CD4-positive, alpha-beta T cell treated with Interleukin-1 beta for 1 hour (primary cell): ENCODE results near the gene SLC37A2.
"Not testable (repeated sequence)": the region's sequence is repeated elsewhere in the genome, so short reads cannot be mapped to it uniquely, and the experiment has no call there.

ENCODE experiments used
- DNase-seq, 2 donors: peaks; one replicate each; pipeline ENCODE4 v3.0.0-alpha.2; 2020 to 2022

Gene SLC37A2

GRCh38 chr11:125062931-125063428, at the start of gene SLC37A2:
TSS of gene SLC37A2 (plus strand) at chr11:125063305. CDS start at chr11:125063368, 63 bp downstream.
- DNase-seq, result peak; percentile 52 to 82

GRCh38 chr11:125016413-125016812, 46.7 kb upstream of the SLC37A2 start:
- no peak for DNase-seq

DNA sequence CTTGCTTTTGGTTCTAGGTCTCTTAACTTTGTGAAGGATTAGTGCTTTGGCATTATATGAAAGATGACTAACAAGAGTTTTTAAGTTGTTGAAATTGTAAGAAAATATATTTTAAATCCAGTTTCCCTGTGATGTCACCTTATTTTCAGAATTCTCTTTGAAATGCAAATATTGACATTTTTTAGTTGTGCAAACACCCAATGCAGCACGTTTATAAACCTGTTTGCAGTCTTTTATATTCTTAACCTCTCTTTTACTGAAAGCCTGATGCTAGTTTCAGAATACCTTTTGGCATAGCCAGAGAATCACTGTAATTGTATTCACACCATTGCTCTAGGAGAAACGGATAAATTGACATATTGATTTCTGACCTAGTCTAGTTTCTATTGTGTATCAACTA, 42.8 kb upstream of the SLC37A2 start:
- no peak for DNase-seq

GRCh38 chr11:125022551-125022950, 40.6 kb upstream of the SLC37A2 start:
- no peak for DNase-seq

DNA sequence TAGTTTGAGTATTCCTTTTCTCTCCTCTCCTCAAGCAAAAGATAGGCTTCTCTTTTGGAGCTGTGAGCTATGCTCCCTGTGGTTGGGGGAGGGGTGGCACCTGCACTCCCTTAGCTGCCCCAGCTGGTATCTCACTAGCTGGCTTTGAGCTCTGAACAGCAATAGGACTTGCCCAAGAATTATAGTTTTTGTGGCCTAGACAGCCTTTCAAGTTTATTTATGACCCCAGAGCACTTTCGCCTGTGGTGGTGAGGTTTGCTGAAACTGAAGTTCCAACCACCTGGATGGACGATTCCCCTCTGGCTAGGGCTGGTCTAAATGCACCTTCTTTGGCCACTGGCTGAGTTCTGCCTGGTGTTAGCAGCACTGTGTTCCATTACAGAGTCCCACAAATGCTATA, 37.1 kb upstream of the SLC37A2 start:
- no peak for DNase-seq

GRCh38 chr11:125029431-125029830, 33.7 kb upstream of the SLC37A2 start:
- DNase-seq, result not testable (repeated sequence)

DNA sequence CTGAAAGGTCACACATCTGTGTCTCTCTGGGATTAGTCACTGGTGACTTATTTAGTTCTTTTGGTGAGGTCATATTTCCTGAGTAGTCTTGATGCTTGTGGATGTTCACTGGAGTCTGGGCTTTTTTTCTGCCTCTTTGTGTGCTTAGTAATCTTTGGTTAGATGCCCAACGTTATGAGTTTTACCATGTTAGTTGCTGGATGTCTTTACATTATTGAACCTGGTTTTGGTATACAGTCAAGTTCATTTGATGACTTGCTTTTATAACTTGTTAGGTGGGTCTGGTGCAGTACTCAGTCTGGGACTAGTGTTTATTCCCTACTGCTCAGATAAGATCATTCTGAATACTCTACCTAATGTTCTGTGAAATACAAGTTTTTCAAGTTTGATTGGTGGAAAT, 26.2 kb upstream of the SLC37A2 start:
- DNase-seq, result no peak

DNA sequence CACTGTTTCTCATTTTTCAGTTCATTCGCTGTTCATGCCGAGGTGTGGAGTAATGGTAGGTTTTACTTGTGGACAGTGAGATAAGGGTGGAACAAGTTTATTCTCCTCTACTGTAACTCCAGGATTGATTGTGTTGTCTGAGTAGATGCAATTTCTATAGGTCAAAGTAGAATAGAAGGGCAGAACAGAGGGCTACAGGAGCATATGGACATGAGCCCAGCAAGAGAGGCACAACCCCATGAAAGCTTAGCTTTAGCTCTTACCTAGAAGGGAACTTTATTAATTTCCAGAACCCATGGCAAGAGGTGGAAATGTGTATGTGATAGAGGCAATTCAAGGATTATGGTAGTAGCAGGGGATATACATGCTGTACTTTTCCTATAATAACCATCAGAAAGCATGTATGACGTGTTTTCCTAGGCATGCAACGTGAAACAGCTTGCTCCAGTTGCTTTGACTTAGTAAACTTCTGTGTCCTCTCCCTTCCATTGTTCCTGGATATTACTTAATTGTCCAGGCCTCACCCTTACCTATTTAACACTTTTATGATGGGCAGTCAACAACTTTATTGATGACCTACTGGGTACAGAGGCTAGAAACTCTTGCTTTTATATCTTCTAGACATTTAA, 13.8 kb upstream of the SLC37A2 start:
- DNase-seq, result no peak

DNA sequence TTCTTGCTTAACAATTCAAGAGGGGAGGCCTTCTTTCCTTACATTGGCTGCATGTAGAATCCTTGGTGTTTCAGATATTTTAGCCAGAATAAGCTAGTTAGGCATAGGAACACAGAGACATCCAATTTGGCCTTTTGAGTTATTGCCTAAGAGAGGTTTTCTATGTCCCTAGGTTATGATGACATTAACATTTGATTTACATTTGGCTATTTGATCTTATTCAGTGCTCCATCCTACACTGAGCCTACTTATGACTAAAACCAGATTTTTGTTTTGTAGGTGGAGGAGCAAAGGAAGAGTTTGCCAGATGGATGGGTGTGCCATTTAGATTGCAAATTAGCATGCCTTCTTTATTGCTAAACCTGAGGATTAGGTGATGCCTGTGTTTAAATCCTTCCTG, 11.1 kb upstream of the SLC37A2 start:
- no peak for DNase-seq

DNA sequence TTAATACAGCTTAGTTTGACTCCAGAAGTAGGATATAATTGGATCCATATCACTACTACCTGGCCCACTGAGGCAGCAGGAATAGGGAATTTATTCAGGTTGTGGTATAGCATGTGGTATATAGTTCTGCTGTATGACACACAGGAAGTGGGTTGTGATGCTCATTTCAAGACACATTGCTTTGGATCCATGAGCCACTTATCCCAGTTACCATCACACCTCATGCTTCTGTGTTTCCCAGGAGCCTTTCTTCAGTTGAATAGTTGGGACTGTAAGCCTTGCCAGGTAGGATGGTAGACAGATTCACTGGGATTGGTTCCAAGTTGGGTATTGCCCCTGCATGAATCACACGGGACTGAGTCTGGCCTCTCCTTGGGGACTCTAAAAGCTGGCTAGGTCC, 9.9 kb upstream of the SLC37A2 start:
- DNase-seq, result no peak

- no peak for DNase-seq
Observed at GRCh38 chr11:125055107-125055715, 7.9 kb upstream of the SLC37A2 start.

DNA sequence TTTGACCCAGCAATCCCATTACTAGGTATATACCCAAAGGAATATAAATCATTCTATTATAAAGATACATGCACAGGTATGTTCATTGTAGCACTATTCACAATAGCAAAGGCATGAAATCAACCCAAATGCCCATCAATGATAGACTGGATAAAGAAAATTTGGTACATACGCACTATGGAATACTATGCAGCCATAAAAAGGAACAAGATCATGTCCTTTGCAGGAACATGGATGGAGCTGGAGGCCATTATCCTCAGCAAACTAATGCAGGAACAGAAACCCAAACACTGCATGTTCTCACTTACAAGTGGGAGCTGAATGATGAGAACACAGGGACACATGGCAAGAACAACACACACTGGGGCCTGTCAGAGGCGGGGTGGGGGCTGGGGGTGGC, 7.0 kb upstream of the SLC37A2 start:
- not testable (repeated sequence) for DNase-seq

GRCh38 chr11:125056931-125057692, 6.0 kb upstream of the SLC37A2 start:
- DNase-seq, result no peak

- DNase-seq, result no peak
Observed at GRCh38 chr11:125057693-125058016, 5.5 kb upstream of the SLC37A2 start.

DNA sequence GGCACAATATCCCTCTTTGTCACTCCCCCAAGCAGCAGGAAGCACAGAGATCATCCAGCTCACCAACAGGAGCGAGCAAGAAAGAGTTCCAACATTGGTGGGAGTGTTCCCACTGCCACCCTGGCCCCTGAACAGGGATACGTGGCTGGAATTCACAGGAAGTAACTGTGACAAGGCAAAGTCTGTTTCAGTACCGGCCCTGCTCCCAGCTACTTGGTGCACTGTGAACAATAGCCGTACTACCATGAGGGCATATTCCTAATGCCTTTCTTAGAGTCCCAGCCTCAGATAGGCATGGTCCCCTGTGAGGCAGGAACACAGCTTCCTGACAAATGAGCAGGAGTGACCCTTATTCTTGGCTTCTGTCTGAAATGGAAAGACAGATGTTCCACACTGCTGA, 1.8 kb upstream of the SLC37A2 start:
- DNase-seq, result no peak

GRCh38 chr11:125062218-125062930, 731 bp upstream of the SLC37A2 start:
- DNase-seq, result no peak

DNA sequence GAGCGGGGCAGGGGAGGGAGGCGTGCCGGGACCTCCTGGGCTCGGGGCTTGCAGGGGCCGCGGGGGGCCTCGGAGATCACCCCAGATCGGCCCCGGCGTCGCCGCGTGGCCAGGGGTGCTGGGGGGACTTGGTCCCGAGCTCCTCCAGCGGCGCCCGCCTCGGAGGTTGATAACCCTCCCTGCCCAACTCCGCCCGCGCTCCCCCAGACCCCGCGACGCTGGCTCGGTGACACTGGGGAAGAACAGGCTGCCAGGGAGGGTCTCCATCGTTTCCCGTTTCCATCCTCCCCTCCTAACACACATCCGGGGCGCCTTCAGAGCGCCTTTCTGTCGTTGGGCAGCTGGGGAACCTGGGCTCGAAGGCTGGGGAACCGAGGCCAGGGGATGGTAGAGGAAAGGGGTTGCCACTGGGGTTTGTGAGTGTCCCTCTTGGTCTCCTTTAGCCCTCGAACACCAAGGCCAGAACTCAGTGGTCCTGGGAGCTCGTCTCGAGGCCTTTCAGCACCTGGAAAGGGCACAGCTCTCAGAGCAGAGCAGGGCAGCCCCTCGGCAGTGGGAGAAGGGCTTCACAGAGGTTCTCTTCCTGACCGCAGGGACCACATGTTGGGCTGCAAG, 431 bp downstream of the SLC37A2 start:
- no peak for DNase-seq

DNA sequence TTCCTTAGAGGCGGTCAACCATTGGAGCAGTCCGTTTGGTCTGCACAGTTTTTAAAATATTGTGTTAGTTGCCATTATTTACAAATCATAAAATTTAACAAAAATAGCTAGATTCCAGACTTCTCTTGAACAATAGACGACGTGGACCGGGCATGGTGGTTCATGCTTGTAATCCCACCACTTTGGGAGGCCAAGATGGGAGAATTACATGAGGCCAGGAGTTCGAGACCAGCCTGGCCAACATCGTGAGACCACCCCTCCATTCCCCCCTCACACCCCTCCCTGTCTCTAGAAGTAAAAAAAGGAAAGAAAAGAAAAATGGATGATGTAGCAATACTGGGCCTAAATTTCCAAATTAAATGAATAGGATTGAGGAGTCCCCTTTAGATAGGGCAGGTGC, 965 bp downstream of the SLC37A2 start:
- DNase-seq, result no peak

DNA sequence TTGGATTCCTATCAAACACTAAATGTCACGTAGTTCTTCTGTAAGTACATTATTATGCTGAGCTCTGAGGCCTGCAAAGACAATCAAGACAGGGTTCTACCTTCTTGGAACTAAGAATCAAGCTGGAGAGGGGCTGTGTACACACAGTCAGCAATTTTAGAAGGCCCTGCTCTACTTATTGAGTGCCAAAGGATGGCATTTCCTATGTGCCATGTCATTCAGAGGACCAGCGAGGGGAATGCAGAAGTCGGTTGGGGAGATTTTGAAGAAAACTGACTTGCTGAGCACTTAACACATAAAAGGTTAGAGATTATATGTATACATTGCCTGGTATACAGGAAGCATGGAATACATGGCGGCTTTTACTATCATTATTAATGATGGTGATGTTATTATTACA, 5.3 kb downstream of the SLC37A2 start:
- no peak for DNase-seq

DNA sequence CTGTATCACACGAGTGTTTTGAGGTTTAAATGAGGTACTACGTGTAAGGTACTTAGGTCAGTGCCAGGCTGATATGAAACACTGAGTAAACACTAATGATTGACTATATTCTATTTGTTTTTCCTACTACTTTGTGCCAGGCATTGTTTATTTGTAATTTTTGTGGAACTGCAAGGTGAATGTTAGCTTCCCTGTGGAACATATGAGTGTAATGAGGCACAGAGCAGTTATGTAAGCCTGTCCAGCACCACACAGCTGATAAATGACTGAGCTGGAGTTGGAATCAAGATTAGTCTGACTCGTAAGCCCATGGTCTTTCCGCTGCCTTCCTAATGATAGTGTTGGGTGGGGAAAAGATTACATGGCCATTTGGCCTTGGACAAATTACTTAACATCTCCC, 5.9 kb downstream of the SLC37A2 start:
- no peak for DNase-seq

- DNase-seq, result no peak
Observed at GRCh38 chr11:125069796-125070195, 6.7 kb downstream of the SLC37A2 start.

- peak; percentile 15 to 84 for DNase-seq
Observed at GRCh38 chr11:125070699-125071254, 7.7 kb downstream of the SLC37A2 start.

GRCh38 chr11:125071435-125071834, 8.3 kb downstream of the SLC37A2 start:
- no peak for DNase-seq
